ENCODE results near the gene LENG1.

- TF ChIP-seq EP300 (conservative IDR thresholded peaks at IDR 0.05; ENCODE audit: poor library complexity, severe bottlenecking) (no peak), POLR2AphosphoS5 (IDR thresholded peaks at IDR 0.05) (no peak), CTCF (IDR thresholded peaks at IDR 0.05; ENCODE audit: poor library complexity, severe bottlenecking) (no peak), SMC3 (conservative IDR thresholded peaks at IDR 0.05; ENCODE audit: poor library complexity) (no peak), EZH2 (IDR thresholded peaks at IDR 0.05; ENCODE audit: borderline replicate concordance, insufficient read depth, low read length, poor library complexity, severe bottlenecking) (no peak), RAD21 (conservative IDR thresholded peaks at IDR 0.05) (no peak), TAF1 (IDR thresholded peaks at IDR 0.05; ENCODE audit: low read depth) (no peak)
These were observed 42.5 kb upstream of the LENG1 start for GRCh38 chr19:54201980-54202379.

Data from neural cell (in vitro differentiated cells).